Amygdala (tissue), 56 donors: ENCODE results near the gene CAMK2N1.
A peak's percentile ranks its signal among the peaks of the same experiment; 100 is the strongest.

Experiments
- DNase-seq, 56 donors: peaks; one replicate each; lab custom pipeline; 2025; lab: John Stamatoyannopoulos, UW

CAMK2N1 gene

GRCh38 chr1:20480243-20480944 is 5.6 kb downstream of the CAMK2N1 start:
- peak in 43 of 56 donors; percentile 27 to 88 (median 53) for DNase-seq

- DNase-seq, result no peak
These were observed 6.2 kb downstream of the CAMK2N1 start for GRCh38 chr1:20479840-20480239.

- DNase-seq, result no peak
These were observed 7.9 kb downstream of the CAMK2N1 start for GRCh38 chr1:20478057-20478635.

GRCh38 chr1:20477348-20478056 is 8.5 kb downstream of the CAMK2N1 start:
- DNase-seq, result peak in 11 of 56 donors; percentile 11 to 40 (median 20)

- peak in 41 of 56 donors; percentile 11 to 76 (median 49) for DNase-seq
These were observed 9.6 kb downstream of the CAMK2N1 start for GRCh38 chr1:20476265-20477038.

- DNase-seq, result no peak
These were observed 11.0 kb downstream of the CAMK2N1 start for GRCh38 chr1:20474996-20475395.

- no peak for DNase-seq
These were observed 11.6 kb downstream of the CAMK2N1 start for GRCh38 chr1:20474333-20474975.

- DNase-seq, result no peak
These were observed 12.1 kb downstream of the CAMK2N1 start for GRCh38 chr1:20473894-20474293.

- peak in 40 of 56 donors; percentile 7 to 85 (median 42) for DNase-seq
These were observed 12.9 kb downstream of the CAMK2N1 start for GRCh38 chr1:20472860-20473711.

GRCh38 chr1:20472121-20472520 is 13.9 kb downstream of the CAMK2N1 start:
- DNase-seq, result no peak

- DNase-seq, result peak in 23 of 56 donors; percentile 10 to 70 (median 37)
These were observed 15.8 kb downstream of the CAMK2N1 start for GRCh38 chr1:20470194-20470593.

GRCh38 chr1:20469406-20470076 is 16.5 kb downstream of the CAMK2N1 start:
- no peak for DNase-seq

- DNase-seq, result peak in 1 of 56 donors; percentile 12
These were observed 19.7 kb downstream of the CAMK2N1 start for GRCh38 chr1:20466273-20466672.

- DNase-seq, result no peak
These were observed 20.8 kb downstream of the CAMK2N1 start for GRCh38 chr1:20465187-20465586.

- no peak for DNase-seq
These were observed 22.5 kb downstream of the CAMK2N1 start for GRCh38 chr1:20463502-20463901.

- DNase-seq, result peak in 35 of 56 donors; percentile 12 to 75 (median 49)
These were observed 23.6 kb downstream of the CAMK2N1 start for GRCh38 chr1:20462397-20462796.

- DNase-seq, result no peak
These were observed 27.3 kb downstream of the CAMK2N1 start for GRCh38 chr1:20458717-20459116.

- no peak for DNase-seq
These were observed 32.0 kb downstream of the CAMK2N1 start for GRCh38 chr1:20454004-20454403.
